ENCODE data around the gene ERAL1. TPM values are rescaled to one million over a fixed set of nuclear protein-coding genes. Genes with fewer than 3 reads are reported as not detected.

Gene ERAL1
- total and polyA plus RNA-seq, 2 of the 13 experiments (the other 11 are each of a cell fraction or from before 2014, with no cell fraction given) = 46.9 to 72.2 TPM

GRCh38 chr17:28857905-28858800 lies 3.3 kb downstream of the ERAL1 start:
- Histone ChIP-seq H4K20me1 (ENCODE audit: insufficient read depth, low read length) (no peaks in the 10 kb centered on the region), H3K9ac (ENCODE audit: insufficient read depth, low read depth, low read length) (no peak overlapping the region), H2AFZ (ENCODE audit: low read length) (no peak overlapping the region), H3K4me3 (replicated peaks in 1 of 3; ENCODE audit: insufficient read depth in 1 of 3, low read depth in 2 of 3, low read length in 3 of 3) (no peak overlapping the region), H3K9me3 (ENCODE audit: low read length) (no peaks in the 10 kb centered on the region), H3K27me3 (ENCODE audit: control insufficient read depth in 1 of 2, insufficient read depth in 2 of 2, low read length in 2 of 2) (peaks cover 0 to 2% of the 10 kb centered on the region in 2 experiments; a peak in 1 of 5 replicates), H3K36me3 (replicated peaks in 1 of 2; ENCODE audit: control insufficient read depth in 1 of 2, insufficient read depth in 2 of 2, low read length in 2 of 2) (peaks cover 19 to 29% of the 10 kb centered on the region in 2 experiments; a peak in 4 of 5 replicates), H3K4me1 (ENCODE audit: insufficient read depth, low read length) (peaks cover 24% of the 10 kb centered on the region), H3K4me2 (ENCODE audit: low read depth, low read length) (no peak overlapping the region), H3K79me2 (ENCODE audit: insufficient read depth, low read length) (peaks cover 18% of the 10 kb centered on the region), H3K27ac (ENCODE audit: extremely low read length, insufficient read depth, low read length) (no peak overlapping the region)
- DNase-seq (ENCODE audit: low spot score) (no peak), FAIRE-seq (no peak), ATAC-seq (no peak)
- in situ Hi-C loops (cut with HindIII; ENCODE audit: extremely low pct_ligation_motif_present, low pct_unique_long_range_greater_than_20kb) (no loop called here), intact Hi-C loops (cut with micrococcal nuclease; ENCODE audit: unreplicated experiment) (no loop called here)
- BruUV-seq (replicated peaks) = no TSS peak
- POLR2A ChIA-PET = interaction anchor here (1.4 kb wide), 1 partner anchor 15 kb away, joined by 4 read pairs; the partner anchor contains the start of gene FAM222B
- WGBS (ENCODE audit: low lambda C conversion rate) = 100% methylated on average over 3 of the region's 3 CpGs
- CTCF ChIA-PET (ENCODE audit: low intra/inter-chr PET ratio, low total read pairs) = no interaction called here
- TF ChIP-seq, protein P1, sequence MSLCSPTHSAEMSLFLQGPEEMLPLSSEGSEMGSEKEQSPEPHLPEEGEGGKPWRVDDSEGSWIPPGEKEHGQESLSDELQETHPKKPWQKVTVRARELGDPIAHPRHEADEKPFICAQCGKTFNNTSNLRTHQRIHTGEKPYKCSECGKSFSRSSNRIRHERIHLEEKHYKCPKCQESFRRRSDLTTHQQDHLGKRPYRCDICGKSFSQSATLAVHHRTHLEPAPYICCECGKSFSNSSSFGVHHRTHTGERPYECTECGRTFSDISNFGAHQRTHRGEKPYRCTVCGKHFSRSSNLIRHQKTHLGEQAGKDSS (CRISPR knock-in tag; IDR thresholded peaks at IDR 0.05; ENCODE audit: borderline replicate concordance, low read depth) = no peak
- TF ChIP-seq JARID2 (CRISPR knock-in tag; IDR thresholded peaks at IDR 0.05; ENCODE audit: insufficient replicate concordance) = no peak
- TF ChIP-seq HOXA7 (CRISPR knock-in tag; IDR thresholded peaks at IDR 0.05) = no peak
- TF ChIP-seq, protein P2, sequence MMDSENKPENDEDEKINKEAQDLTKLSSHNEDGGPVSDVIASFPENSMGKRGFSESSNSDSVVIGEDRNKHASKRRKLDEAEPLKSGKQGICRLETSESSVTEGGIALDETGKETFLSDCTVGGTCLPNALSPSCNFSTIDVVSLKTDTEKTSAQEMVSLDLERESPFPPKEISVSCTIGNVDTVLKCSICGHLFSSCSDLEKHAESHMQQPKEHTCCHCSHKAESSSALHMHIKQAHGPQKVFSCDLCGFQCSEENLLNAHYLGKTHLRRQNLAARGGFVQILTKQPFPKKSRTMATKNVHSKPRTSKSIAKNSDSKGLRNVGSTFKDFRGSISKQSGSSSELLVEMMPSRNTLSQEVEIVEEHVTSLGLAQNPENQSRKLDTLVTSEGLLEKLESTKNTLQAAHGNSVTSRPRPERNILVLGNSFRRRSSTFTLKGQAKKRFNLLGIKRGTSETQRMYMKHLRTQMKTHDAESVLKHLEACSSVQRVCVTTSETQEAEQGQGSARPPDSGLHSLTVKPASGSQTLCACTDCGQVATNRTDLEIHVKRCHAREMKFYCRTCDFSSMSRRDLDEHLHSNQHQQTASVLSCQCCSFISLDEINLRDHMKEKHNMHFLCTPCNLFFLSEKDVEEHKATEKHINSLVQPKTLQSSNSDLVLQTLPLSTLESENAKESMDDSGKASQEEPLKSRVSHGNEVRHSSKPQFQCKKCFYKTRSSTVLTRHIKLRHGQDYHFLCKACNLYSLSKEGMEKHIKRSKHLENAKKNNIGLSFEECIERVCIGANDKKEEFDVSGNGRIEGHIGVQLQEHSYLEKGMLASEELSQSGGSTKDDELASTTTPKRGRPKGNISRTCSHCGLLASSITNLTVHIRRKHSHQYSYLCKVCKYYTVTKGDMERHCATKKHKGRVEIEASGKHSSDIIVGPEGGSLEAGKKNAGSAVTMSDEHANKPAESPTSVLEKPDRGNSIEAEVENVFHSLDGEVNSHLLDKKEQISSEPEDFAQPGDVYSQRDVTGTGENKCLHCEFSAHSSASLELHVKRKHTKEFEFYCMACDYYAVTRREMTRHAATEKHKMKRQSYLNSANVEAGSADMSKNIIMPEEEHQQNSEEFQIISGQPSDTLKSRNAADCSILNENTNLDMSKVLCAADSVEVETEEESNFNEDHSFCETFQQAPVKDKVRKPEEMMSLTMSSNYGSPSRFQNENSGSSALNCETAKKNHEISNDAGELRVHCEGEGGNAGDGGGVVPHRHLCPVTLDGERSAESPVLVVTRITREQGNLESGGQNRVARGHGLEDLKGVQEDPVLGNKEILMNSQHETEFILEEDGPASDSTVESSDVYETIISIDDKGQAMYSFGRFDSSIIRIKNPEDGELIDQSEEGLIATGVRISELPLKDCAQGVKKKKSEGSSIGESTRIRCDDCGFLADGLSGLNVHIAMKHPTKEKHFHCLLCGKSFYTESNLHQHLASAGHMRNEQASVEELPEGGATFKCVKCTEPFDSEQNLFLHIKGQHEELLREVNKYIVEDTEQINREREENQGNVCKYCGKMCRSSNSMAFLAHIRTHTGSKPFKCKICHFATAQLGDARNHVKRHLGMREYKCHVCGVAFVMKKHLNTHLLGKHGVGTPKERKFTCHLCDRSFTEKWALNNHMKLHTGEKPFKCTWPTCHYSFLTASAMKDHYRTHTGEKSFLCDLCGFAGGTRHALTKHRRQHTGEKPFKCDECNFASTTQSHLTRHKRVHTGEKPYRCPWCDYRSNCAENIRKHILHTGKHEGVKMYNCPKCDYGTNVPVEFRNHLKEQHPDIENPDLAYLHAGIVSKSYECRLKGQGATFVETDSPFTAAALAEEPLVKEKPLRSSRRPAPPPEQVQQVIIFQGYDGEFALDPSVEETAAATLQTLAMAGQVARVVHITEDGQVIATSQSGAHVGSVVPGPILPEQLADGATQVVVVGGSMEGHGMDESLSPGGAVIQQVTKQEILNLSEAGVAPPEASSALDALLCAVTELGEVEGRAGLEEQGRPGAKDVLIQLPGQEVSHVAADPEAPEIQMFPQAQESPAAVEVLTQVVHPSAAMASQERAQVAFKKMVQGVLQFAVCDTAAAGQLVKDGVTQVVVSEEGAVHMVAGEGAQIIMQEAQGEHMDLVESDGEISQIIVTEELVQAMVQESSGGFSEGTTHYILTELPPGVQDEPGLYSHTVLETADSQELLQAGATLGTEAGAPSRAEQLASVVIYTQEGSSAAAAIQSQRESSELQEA (CRISPR knock-in tag; IDR thresholded peaks at IDR 0.05; ENCODE audit: not compliant biosample characterization) = no peak
- TF ChIP-seq AGO1 (IDR thresholded peaks at IDR 0.05; ENCODE audit: low read depth, low read length, poor library complexity, severe bottlenecking) = no peak
- TF ChIP-seq EEA1 (CRISPR knock-in tag; IDR thresholded peaks at IDR 0.05; ENCODE audit: borderline replicate concordance) = no peak
- TF ChIP-seq, protein P3, sequence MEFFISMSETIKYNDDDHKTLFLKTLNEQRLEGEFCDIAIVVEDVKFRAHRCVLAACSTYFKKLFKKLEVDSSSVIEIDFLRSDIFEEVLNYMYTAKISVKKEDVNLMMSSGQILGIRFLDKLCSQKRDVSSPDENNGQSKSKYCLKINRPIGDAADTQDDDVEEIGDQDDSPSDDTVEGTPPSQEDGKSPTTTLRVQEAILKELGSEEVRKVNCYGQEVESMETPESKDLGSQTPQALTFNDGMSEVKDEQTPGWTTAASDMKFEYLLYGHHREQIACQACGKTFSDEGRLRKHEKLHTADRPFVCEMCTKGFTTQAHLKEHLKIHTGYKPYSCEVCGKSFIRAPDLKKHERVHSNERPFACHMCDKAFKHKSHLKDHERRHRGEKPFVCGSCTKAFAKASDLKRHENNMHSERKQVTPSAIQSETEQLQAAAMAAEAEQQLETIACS (CRISPR knock-in tag; IDR thresholded peaks at IDR 0.05) = no peak
- TF ChIP-seq, protein P4, sequence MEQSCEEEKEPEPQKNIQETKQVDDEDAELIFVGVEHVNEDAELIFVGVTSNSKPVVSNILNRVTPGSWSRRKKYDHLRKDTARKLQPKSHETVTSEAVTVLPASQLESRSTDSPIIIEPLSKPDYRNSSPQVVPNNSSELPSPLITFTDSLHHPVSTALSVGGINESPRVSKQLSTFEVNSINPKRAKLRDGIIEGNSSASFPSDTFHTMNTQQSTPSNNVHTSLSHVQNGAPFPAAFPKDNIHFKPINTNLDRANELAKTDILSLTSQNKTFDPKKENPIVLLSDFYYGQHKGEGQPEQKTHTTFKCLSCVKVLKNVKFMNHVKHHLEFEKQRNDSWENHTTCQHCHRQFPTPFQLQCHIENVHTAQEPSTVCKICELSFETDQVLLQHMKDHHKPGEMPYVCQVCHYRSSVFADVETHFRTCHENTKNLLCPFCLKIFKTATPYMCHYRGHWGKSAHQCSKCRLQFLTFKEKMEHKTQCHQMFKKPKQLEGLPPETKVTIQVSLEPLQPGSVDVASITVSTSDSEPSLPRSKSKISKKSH (CRISPR knock-in tag; IDR thresholded peaks at IDR 0.05; ENCODE audit: borderline replicate concordance) = no peak
- TF ChIP-seq ZMYM3 (CRISPR knock-in tag; IDR thresholded peaks at IDR 0.05) = no peak
- TF ChIP-seq ZNF121 (CRISPR knock-in tag; IDR thresholded peaks at IDR 0.05) = no peak

Measured in HepG2 (cell line).